Smooth muscle cell (in vitro differentiated cells): ENCODE measurements around the gene OSCP1. TPM values are rescaled to one million over a fixed set of nuclear protein-coding genes. Genes with fewer than 3 reads are reported as not detected.

ENCODE experiments used
- DNase-seq: peaks from one replicate; lab custom pipeline; 2025; ENCODE audit not compliant: unreplicated experiment; lab: John Stamatoyannopoulos, UW
- H2AFZ ChIP-seq: fragments of 200-600 bp; sonication (generic); 2 replicates; pipeline ENCODE4 v1.6.0; 2016; ENCODE audit warnings: antibody characterized with exemption, low read depth, mild to moderate bottlenecking
- H3F3A ChIP-seq: fragments of 200-600 bp; sonication (generic); 2 replicates; pipeline ENCODE4 v1.6.0; 2017; ENCODE audit warnings: antibody characterized with exemption, low read depth
- H3K27ac ChIP-seq: fragments of 200-600 bp; sonication (generic); 2 replicates; pipeline ENCODE4 v1.5.1; 2016; ENCODE audit warnings: low read depth, mild to moderate bottlenecking
- H3K27me3 ChIP-seq: fragments of 200-600 bp; sonication (generic); 2 replicates; pipeline ENCODE4 v1.6.1; 2016; ENCODE audit warnings: low read depth, mild to moderate bottlenecking
- H3K36me3 ChIP-seq: fragments of 200-600 bp; sonication (generic); 2 replicates; pipeline ENCODE4 v1.5.1; 2016; ENCODE audit warnings: low read depth
- H3K4me1 ChIP-seq: fragments of 200-600 bp; sonication (generic); 2 replicates; pipeline ENCODE4 v1.5.1; 2016; ENCODE audit warnings: low read depth
- H3K4me2 ChIP-seq: fragments of 200-600 bp; sonication (generic); 2 replicates; pipeline ENCODE4 v1.6.0; 2016; ENCODE audit warnings: mild to moderate bottlenecking
- H3K4me3 ChIP-seq: fragments of 200-600 bp; sonication (generic); 2 replicates; pipeline ENCODE4 v1.5.1; 2016; ENCODE audit warnings: mild to moderate bottlenecking
- H3K79me2 ChIP-seq: fragments of 200-600 bp; sonication (generic); 2 replicates; pipeline ENCODE4 v1.6.0; 2016; ENCODE audit warnings: low read depth, mild to moderate bottlenecking
- H3K9ac ChIP-seq: fragments of 200-600 bp; sonication (generic); 2 replicates; pipeline ENCODE4 v1.6.0; 2016; ENCODE audit warnings: low read depth
- H3K9me3 ChIP-seq: fragments of 200-600 bp; sonication (generic); replicated peaks from 2 replicates; pipeline ENCODE4 v1.5.1; 2016; ENCODE audit warnings: low read depth
- H4K20me1 ChIP-seq: fragments of 200-600 bp; sonication (generic); 2 replicates; pipeline ENCODE4 v1.6.0; 2016; ENCODE audit warnings: low read depth
- WGBS: methylation state at CpG from one replicate; pipeline ENCODE4 v1.1.7; 2016; ENCODE audit warnings: low lambda C conversion rate; 5-methylcytosine and 5-hydroxymethylcytosine counted together
- polyA plus RNA-seq: library from polyadenylated mRNA; unstranded; fragments of >200 nt; fragmentation: Nextera tagmentation; extraction: Ambion mirVana; gene quantifications from 2 replicates; pipeline ENCODE4 v1.2.1, GENCODE V29; 2016
- total RNA-seq: library from RNA; depleted of rRNA; stranded (reverse); fragments of >200 nt; gene quantifications from 2 replicates; pipeline ENCODE4 v1.2.3, GENCODE V29; 2014
- TF ChIP-seq, protein P1 (sequence below): fragments of 200-600 bp; sonication (generic); IDR thresholded peaks from 2 replicates; pipeline ENCODE4 v1.5.1; 2017; ENCODE audit warnings: borderline replicate concordance, mild to moderate bottlenecking, antibody characterized with exemption; ENCODE audit not compliant: insufficient read depth, poor library complexity, severe bottlenecking

OSCP1 gene
- total and polyA plus RNA-seq, 2 experiments from 2014 or later = 10.7 to 13.5 TPM

DNA sequence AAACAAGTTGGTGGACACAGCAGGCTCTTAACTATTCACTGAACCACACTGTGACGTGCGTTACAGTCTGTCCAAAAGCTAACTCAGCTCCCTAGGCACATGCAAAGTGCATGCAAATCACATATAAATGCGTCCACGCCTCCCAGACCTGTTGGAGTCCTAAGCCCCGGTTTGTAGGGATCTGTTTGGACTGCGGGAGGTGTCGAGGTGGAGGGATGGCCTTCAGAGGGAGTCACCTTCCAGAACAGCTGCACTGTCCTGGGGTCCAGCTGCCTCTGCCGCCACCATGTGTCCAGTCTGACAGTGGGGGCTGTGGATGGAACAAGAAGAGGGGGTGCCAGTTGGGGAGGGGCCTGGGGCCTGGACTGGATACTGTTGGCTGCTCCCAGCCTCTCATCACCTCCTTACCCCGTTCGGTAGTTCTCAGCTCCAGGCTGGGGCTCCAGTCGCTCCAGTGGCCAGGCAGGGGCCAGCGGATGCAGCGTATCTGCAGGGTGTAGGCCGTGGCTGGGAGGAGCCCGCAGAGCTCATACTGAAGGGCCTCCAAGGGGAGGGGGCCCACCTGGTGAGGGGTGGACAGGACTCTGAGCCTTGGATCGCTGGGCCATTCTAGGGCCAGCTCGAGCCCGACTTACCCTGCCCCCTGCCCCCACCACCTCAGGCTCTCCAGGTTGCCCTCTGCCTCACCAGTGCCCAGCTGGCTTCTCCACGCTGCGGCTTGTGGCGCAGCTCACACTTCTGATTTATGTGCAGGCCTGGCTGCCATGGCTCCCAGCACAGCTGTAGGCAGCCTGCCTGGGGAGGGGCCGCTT, 21.8 kb upstream of the OSCP1 start:
- Histone ChIP-seq H3K9me3 (no peaks in the 10 kb centered on the region), H3K79me2 (no peaks in the 10 kb centered on the region), H4K20me1 (no peaks in the 10 kb centered on the region), H3K4me2 (no peak overlapping the region), H3K27me3 (no peaks in the 10 kb centered on the region), H3K36me3 (no peaks in the 10 kb centered on the region), H3F3A (no peaks in the 10 kb centered on the region), H3K4me3 (no peak overlapping the region), H3K4me1 (no peaks in the 10 kb centered on the region), H3K27ac (no peak overlapping the region), H2AFZ (no peak overlapping the region), H3K9ac (no peak overlapping the region)
- 88% methylated on average over 22 of the region's 22 CpGs for WGBS
- TF ChIP-seq, protein P1, sequence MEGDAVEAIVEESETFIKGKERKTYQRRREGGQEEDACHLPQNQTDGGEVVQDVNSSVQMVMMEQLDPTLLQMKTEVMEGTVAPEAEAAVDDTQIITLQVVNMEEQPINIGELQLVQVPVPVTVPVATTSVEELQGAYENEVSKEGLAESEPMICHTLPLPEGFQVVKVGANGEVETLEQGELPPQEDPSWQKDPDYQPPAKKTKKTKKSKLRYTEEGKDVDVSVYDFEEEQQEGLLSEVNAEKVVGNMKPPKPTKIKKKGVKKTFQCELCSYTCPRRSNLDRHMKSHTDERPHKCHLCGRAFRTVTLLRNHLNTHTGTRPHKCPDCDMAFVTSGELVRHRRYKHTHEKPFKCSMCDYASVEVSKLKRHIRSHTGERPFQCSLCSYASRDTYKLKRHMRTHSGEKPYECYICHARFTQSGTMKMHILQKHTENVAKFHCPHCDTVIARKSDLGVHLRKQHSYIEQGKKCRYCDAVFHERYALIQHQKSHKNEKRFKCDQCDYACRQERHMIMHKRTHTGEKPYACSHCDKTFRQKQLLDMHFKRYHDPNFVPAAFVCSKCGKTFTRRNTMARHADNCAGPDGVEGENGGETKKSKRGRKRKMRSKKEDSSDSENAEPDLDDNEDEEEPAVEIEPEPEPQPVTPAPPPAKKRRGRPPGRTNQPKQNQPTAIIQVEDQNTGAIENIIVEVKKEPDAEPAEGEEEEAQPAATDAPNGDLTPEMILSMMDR = no peak
- no peak for DNase-seq

DNA sequence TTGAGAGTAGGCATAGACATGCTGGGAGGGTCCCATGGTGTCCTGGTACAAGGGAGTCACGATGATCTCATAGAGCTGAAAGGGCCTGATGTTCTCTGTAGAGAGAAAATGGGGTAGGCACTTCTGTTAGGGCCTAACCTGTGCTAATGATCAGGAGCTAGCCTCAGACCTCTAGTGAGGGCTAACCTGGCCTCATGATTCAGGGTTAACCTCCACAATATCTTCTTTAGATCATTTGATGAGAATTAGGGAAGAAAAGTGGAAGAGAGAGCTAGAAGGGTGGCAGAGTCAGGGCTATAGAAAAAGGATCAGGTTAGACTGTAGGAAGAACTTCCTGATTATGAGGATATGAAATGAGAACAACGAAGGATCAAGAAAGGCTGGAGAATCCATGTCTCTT, 18.9 kb upstream of the OSCP1 start:
- no peak overlapping the region for H3K4me2 ChIP-seq
- no peaks in the 10 kb centered on the region for H4K20me1 ChIP-seq
- H3K4me3 ChIP-seq = no peak overlapping the region
- no peaks in the 10 kb centered on the region for H3K27me3 ChIP-seq
- no peak overlapping the region for H3K27ac ChIP-seq
- 72% methylated on average over 2 of the region's 2 CpGs for WGBS
- no peak overlapping the region for H2AFZ ChIP-seq
- no peaks in the 10 kb centered on the region for H3K9me3 ChIP-seq
- H3K36me3 ChIP-seq = no peaks in the 10 kb centered on the region
- no peaks in the 10 kb centered on the region for H3K79me2 ChIP-seq
- TF ChIP-seq, protein P1 = no peak
- no peak for DNase-seq
- H3F3A ChIP-seq = peaks cover 4% of the 10 kb centered on the region
- no peak overlapping the region for H3K9ac ChIP-seq
- peaks cover 9% of the 10 kb centered on the region for H3K4me1 ChIP-seq

DNA sequence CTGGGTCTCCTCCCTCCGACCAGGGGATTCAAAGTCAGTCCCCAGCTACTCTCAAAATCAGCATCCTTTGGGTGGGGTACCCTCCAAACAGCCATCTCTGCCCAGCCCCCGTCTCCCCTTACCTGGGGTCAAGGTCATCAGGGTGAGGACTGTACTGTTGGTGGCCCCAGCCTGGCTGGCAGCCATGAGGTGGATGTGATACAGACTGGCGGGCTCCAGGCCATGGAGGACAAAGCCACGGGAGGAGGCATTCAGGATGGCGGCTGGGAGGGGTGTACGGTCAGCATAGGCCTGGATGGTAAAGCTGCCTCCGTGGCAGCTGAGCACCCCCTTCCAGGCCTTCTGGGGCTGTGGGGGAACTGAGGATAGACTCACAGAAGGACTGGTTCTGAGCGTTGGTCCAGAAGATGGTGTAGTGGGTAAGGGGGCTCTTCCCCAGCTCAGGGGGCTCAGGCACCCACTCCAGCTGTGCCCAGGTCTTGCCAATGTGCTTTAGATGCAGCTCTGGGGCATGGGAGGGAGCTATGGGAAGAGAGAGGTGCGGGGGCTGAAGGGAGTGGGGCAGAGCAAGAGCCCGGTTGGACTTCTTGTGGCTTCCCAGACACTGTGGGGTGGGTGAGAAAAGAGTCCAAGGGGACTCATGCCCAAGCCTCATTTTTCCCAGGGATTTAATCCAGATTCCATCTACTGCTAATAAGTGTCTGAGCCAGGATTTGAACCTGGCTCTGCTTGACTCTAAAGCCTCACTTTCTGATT, 17.6 kb upstream of the OSCP1 start:
- no peak overlapping the region for H3K27ac ChIP-seq
- H3F3A ChIP-seq = peaks cover 4% of the 10 kb centered on the region
- TF ChIP-seq, protein P1 = no peak
- H3K4me2 ChIP-seq = no peak overlapping the region
- H4K20me1 ChIP-seq = no peaks in the 10 kb centered on the region
- no peaks in the 10 kb centered on the region for H3K9me3 ChIP-seq
- no peak overlapping the region for H3K9ac ChIP-seq
- H3K4me1 ChIP-seq = peaks cover 14% of the 10 kb centered on the region
- H3K4me3 ChIP-seq = no peak overlapping the region
- no peaks in the 10 kb centered on the region for H3K36me3 ChIP-seq
- no peak for DNase-seq
- WGBS = 91% methylated on average over 10 of the region's 10 CpGs
- no peaks in the 10 kb centered on the region for H3K27me3 ChIP-seq
- H2AFZ ChIP-seq = no peak overlapping the region
- H3K79me2 ChIP-seq = peaks cover 12% of the 10 kb centered on the region
